Left forelimb (tissue), 1 donor: ENCODE results near the gene PTPRK.
"Not testable (repeated sequence)": the region's sequence is repeated elsewhere in the genome, so short reads cannot be mapped to it uniquely, and the experiment has no call there.

ENCODE experiments used
- DNase-seq: peaks from one replicate; pipeline ENCODE4 v3.0.0-alpha.2; 2018; ENCODE audit warnings: low spot score

The PTPRK gene

GRCh38 chr6:127954082-127954481 lies 566.3 kb downstream of the PTPRK start:
- DNase-seq, result no peak

DNA sequence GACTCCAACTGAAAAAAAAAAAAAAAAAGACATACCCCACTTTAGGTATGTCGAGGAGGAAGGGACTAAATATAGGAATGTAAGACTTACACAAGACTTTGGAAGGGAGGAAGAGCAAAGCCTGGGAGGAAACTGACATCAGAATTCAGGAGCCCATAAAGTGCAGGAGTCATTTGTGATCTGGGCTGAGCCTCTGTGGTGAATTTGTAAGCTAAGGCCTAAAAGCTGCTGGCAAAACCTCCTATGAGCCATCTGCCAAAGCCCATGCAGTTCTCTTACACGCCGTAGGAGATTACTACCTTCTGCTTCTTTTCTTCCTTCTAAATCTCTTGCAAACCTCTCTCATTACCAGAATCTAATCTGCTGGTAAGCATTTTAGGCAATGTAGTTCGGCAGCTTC lies 567.6 kb downstream of the PTPRK start:
- DNase-seq, result no peak

DNA sequence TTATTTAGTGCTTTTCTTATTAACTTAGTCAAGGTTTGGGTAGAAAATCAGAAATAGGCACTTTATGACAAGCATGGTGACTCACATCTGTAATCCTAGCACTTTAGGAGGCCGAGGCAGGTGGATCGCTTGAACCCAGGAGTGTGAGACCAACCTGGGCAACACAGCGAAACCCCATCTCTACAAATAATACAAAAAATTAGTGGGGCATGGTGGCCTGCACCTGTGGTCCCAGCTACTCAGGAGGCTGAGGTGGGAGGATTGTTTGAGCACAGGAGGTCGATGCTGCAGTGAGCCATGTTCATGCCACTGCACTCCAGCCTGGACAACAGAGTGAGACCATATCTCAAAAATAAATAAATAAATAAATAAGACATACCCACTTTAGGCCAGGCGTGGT lies 568.2 kb downstream of the PTPRK start:
- DNase-seq, result no peak

DNA sequence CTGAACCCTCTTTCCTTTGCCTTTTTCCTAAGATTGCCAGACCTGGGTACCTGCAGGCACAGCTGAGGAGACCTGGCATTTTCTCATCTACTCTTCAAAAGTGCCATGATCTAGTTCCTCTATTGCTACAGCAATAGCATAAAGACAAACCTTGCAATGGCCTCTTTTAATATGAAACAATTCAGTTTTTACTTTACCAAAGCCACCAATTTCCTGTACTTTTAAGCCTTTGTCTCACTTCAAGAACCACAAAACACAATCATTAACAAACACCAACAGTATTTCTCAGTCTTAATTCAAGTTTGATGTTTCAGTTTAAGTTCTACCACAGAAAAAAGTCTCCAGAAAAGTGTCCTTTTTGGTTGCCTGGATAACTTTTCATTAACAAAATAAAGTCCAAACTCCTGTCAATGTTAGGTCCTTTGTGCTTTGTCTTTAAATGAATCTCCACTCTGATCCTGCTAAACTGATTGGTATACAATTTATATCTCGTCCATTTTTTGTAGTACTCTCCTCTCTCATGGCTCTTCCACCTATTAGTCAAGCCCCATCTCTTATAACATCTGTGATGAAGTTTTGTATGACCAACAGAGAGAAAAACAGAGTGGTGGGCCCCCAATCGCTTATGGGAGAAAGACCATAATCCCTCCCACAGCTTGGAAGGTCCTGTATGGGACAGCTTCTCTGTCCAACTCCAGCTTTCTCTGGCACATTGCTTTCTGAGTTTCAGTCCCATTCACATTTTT lies 569.1 kb downstream of the PTPRK start:
- DNase-seq, result no peak

DNA sequence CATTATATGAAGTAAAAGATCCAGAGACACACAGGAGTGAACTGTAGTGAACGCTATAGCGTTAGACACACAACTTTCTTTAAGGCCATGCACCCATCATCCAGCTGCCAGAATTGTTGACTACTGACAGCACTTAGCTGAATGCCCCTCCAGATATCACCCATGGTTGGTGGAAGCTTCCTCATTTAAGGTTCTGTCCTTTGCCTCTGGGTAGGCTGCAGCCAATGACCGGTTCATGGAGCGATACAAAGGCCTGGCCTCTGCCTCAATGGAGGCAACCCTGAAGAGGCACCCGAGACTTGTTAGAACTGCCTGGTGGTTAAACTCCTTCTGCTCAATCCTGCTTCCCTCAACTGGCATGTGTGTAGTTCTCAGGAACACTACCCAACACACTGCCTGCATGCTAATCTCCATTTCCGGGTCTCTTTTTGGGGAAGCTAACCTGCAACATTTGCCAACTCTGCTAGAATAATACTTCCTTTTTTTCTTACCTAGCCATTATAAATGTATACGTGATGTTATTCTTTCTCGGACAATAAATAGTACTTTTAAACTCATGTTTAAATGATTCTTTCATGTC lies 569.7 kb downstream of the PTPRK start:
- DNase-seq, result no peak

- DNase-seq, result no peak
Observed at GRCh38 chr6:127949251-127949650, 571.1 kb downstream of the PTPRK start.

DNA sequence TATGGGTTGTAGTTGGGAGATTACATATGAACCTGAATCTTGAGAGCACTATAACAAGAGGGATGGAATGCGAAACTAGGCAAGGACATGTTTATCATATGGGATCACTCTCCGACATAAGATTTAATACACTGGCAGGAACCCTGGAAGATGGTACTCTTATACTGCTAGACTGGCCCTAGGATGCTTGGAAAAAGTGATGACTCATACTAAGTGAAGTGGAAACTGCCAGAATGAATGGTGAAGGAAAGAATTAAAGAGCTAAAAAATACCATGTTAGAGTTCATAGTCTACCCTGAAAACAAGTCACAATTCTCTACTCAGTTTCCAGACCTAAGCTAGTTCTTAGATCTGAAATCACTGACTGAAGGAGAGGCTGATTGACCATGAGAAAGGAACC lies 574.0 kb downstream of the PTPRK start:
- DNase-seq, result no peak

GRCh38 chr6:127945434-127946097 lies 574.8 kb downstream of the PTPRK start:
- DNase-seq, result no peak

GRCh38 chr6:127941228-127941627 lies 579.2 kb downstream of the PTPRK start:
- DNase-seq, result no peak

GRCh38 chr6:127939442-127940066 lies 580.8 kb downstream of the PTPRK start:
- no peak for DNase-seq

- DNase-seq, result no peak
Observed at GRCh38 chr6:127938701-127939100, 581.7 kb downstream of the PTPRK start.

- DNase-seq, result no peak
Observed at GRCh38 chr6:127937747-127938146, 582.7 kb downstream of the PTPRK start.

- DNase-seq, result no peak
Observed at GRCh38 chr6:127937102-127937501, 583.3 kb downstream of the PTPRK start.

GRCh38 chr6:127934956-127935355 lies 585.4 kb downstream of the PTPRK start:
- no peak for DNase-seq

GRCh38 chr6:127933852-127934840 lies 586.3 kb downstream of the PTPRK start:
- no peak for DNase-seq

DNA sequence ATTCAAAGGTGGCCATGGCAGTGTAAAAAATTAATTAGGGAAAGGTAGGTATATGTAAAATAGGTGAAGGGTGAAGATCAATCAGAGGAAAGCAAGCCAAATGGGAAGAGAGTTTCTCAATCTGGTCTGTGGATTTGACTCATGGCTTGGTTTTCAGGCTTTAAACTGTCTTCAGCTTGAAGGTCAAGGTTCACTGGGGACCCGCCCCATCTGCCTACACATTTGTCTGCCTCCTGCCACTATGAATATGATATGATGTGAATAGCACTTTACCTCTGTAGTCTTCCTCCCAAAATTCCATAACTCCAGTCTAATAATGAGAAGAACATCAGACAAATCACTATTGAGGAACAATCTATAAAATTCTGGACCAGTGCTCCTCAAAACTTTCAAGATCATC lies 587.3 kb downstream of the PTPRK start:
- DNase-seq, result no peak

DNA sequence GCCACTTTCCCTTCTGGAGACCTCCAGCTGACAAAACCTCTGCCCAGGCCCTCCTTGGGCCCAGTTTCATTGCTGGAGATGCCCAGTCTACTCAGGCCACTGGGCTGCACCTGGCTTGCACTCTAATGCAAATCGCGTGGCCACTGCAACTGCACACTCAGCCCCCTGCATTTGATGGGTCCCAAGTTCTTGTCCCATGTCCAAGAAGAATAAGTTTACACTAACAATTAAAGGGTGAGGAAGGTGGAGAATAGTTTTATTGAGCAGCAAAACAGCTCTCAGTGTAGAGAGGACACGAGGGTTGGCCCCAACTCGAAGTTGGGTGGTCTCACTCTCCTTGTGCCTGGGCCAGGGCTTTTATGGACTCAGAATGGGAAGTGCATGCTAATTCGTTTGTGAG lies 587.7 kb downstream of the PTPRK start:
- DNase-seq, result no peak

GRCh38 chr6:127926441-127926840 lies 594.0 kb downstream of the PTPRK start:
- not testable (repeated sequence) for DNase-seq

- DNase-seq, result no peak
Observed at GRCh38 chr6:127924440-127924839, 596.0 kb downstream of the PTPRK start.

DNA sequence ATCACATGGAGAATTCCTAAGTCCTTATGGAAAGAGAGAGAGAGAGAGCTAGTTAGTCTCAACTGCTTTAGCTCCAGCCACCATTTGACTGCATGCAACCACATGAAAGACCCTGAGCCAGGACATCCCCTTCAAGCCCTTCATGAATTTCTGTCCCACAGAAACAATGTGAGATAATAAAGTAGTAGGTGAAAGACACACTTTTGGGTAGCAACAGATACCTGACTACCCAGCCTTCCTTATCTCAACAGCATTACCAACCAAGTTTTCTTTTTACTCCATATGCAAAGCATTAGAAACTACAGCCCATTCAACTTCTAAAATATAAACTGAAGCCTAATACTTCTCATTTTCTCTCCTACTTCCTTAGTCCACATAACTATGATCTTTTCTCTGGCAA lies 596.4 kb downstream of the PTPRK start:
- no peak for DNase-seq

- DNase-seq, result no peak
Observed at GRCh38 chr6:127923135-127923534, 597.3 kb downstream of the PTPRK start.

DNA sequence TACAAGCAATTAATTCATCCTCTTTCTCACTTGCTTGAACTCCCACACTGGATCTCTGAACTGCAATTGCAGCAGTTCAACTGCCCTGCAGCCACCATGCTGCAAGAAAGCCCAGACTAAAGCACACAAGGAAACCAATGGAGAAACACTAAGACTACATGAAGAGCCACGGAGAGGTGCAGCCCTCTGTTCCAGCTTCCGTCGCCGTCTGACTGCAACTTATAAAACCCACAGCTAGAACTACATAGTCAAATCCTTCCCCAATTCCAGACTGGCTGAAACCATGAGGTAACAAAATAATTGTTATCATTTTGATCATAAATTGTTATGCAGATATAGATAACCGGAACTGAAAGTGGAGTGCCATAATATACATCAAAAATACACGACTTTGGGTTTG lies 598.4 kb downstream of the PTPRK start:
- no peak for DNase-seq
